Type B pancreatic cell (in vitro differentiated cells): ENCODE results near the gene NPBWR2. TPM values are rescaled to one million over a fixed set of nuclear protein-coding genes. Genes with fewer than 3 reads are reported as not detected.
A peak's percentile ranks its signal among the peaks of the same experiment; 100 is the strongest.

ENCODE experiments used
- DNase-seq: peaks from one replicate; pipeline ENCODE4 v3.0.0; 2021; ENCODE audit warnings: mixed read lengths; ENCODE audit not compliant: unreplicated experiment; ENCODE audit errors: extremely low spot score
- H3K27ac Mint-ChIP-seq: 2 replicates; pipeline ENCODE4 v1.8.0; 2021; ENCODE audit warnings: mild to moderate bottlenecking, mixed read lengths
- H3K27me3 Mint-ChIP-seq: 2 replicates; pipeline ENCODE4 v1.8.0; 2021; ENCODE audit warnings: mixed read lengths
- H3K36me3 Mint-ChIP-seq: 2 replicates; pipeline ENCODE4 v1.8.0; 2021; ENCODE audit warnings: mixed read lengths
- H3K4me1 Mint-ChIP-seq: one replicate; pipeline ENCODE4 v1.8.0; 2021; ENCODE audit warnings: mixed read lengths; ENCODE audit not compliant: unreplicated experiment
- H3K4me3 Mint-ChIP-seq: 2 replicates; pipeline ENCODE4 v1.8.0; 2021; ENCODE audit warnings: mild to moderate bottlenecking, mixed read lengths
- H3K9me3 Mint-ChIP-seq: 2 replicates; pipeline ENCODE4 v1.8.0; 2021; ENCODE audit warnings: mixed read lengths
- CTCF ChIP-seq: fragments of 200-600 bp; sonication (generic); conservative IDR thresholded peaks from 2 replicates; pipeline ENCODE4 v1.5.0; 2021; ENCODE audit warnings: antibody characterized with exemption, mild to moderate bottlenecking
- total RNA-seq: library from RNA; stranded (reverse); gene quantifications from 2 replicates; pipeline ENCODE4 v1.2.1, GENCODE V29; 2021; ENCODE audit warnings: low replicate concordance

The NPBWR2 gene
- total RNA-seq, 1 donor from 2014 or later, result not detected

DNA sequence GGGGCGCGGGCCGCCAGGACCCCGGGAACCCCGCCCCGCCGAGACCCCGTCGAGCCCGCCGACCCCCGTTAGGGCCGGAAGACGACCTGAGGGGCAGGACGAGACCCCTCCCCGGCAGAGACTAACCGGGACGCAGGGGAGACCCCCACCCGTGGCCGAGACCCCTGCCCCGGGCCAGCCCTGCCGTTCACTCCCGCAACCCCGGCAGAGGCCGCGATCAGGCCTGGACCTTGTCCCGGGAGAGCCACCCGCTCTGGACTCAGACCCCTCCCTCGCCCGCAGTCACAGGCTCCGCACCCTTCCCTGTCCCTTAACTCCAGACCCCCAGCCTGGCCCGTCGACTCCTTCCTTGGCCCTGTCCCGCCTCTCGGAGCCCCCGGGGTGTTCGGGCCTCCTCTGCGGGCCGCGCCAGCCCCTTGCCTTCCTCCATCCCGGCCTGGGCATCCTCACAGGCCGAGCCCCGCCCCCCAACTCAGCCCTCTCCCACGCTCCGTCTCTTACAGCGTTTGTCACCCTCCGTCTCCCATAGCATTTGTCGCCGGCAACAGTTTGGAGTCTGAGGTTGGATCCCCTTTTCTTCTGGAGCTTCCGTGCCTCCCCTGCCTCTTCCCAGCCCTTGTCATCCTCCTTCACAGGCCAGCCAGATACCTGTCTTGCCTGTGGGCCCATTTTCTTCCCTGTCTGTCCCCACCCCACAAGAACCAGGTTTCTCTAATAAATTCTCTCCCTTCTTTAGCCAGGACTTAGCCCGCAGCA, 43.8 kb downstream of the NPBWR2 start:
- no peak for DNase-seq
- H3K4me3 Mint-ChIP-seq, result peak overlapping the region; percentile 95

GRCh38 chr20:64062596-64063388, 44.6 kb downstream of the NPBWR2 start, which contains the start of gene TCEA2:
Gene TCEA2 (plus strand): TSS chr20:64063198. CDS start chr20:64063313, 115 bp downstream.
- Mint-ChIP-seq H3K36me3 (no peaks in the 10 kb centered on the region), H3K27me3 (peaks cover 3% of the 10 kb centered on the region), H3K9me3 (no peaks in the 10 kb centered on the region), H3K4me1 (peaks cover 21% of the 10 kb centered on the region), H3K4me3 (peak within 1 kb of the TSS; percentile 95), H3K27ac (peak within 1 kb of the TSS; percentile 75)
- peak; percentile 97 for DNase-seq
- no peak for TF ChIP-seq CTCF

More for the DNA sequence above, 43.8 kb downstream of the NPBWR2 start:
- Mint-ChIP-seq H3K4me1 (peaks cover 21% of the 10 kb centered on the region), H3K36me3 (no peaks in the 10 kb centered on the region), H3K27ac (peak overlapping the region; percentile 75), H3K27me3 (peaks cover 3% of the 10 kb centered on the region), H3K9me3 (no peaks in the 10 kb centered on the region)
- no peak for TF ChIP-seq CTCF

GRCh38 chr20:64062276-64062595, 45.1 kb downstream of the NPBWR2 start:
- Mint-ChIP-seq H3K4me1 (peaks cover 21% of the 10 kb centered on the region), H3K4me3 (peak overlapping the region; percentile 81), H3K9me3 (no peaks in the 10 kb centered on the region), H3K27me3 (peaks cover 3% of the 10 kb centered on the region), H3K27ac (no peak overlapping the region), H3K36me3 (no peaks in the 10 kb centered on the region)
- no peak for TF ChIP-seq CTCF
- DNase-seq, result no peak

DNA sequence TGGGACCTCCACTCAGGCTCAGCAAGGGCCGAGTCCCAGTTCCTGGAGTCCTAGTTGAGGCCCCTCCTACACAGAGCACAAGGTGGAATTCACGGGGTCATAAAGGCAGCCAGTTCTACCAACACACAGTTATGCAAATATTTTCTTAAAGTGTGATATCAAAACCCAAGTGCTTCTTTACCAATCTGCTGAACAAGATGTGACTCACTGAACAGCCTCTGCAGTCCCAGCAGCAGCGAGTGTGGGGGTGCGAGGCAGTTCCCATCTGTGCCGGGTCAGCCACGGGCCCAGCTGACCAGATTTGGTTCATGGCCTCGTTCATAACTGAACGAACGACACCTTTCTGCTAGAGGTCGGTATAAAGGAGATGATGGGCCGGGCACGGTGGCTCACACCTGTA, 48.8 kb downstream of the NPBWR2 start:
- H3K9me3 Mint-ChIP-seq, result no peaks in the 10 kb centered on the region
- H3K27me3 Mint-ChIP-seq, result peaks cover 4% of the 10 kb centered on the region
- peak overlapping the region; percentile 34 for H3K27ac Mint-ChIP-seq
- no peak for TF ChIP-seq CTCF
- H3K4me1 Mint-ChIP-seq, result peaks cover 18% of the 10 kb centered on the region
- H3K4me3 Mint-ChIP-seq, result no peak overlapping the region
- DNase-seq, result no peak
- no peaks in the 10 kb centered on the region for H3K36me3 Mint-ChIP-seq

DNA sequence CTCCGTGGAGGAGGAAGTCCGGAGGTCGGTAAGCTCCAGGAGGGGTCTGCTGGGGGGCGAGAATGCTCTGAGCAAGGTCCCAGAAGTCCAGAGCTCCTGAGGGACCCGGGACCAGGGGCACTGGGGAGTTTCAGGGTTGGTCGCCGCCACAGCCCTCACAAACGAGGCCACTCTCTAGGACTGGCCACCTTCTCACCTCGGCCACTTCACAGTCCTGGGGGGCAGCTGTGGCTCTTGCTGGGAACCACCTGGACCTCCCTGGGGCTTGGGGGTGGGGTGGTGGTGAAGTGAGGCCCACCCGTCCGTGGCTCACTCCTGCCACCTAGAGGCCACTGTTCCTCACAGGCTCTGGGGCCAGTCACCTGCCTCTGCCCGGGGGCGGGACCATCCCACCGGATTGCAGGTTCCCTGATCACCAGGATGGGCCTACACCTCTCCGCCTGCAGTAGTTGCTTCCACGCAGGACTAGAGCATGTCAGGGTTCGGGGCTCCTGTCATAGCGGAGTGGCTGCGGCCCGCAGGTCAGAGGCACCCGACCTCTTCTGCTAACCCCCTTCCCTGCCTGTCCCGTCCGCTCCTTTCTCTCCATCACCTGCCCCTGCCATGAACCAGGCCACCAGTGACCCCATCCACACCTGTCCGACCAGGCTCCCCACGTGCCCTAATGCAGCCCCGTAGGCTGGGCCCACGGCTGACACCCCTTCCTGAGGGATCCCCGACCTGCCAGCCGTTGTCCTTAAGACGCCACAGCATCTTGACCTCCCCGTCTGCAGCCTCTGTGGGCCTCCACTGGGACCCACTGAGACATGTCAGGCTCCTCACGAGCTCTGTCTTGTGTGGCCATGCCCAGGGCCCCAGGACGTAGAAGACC, 49.5 kb downstream of the NPBWR2 start:
- TF ChIP-seq CTCF, result peak; percentile 88
- Mint-ChIP-seq H3K27ac (peak overlapping the region; percentile 34), H3K9me3 (no peaks in the 10 kb centered on the region), H3K36me3 (no peaks in the 10 kb centered on the region), H3K27me3 (peaks cover 9% of the 10 kb centered on the region), H3K4me1 (peaks cover 23% of the 10 kb centered on the region), H3K4me3 (no peak overlapping the region)
- DNase-seq, result peak; percentile 88
